GM19452 (cell line): ENCODE measurements around the gene CD247.
"Not testable (repeated sequence)": the region's sequence is repeated elsewhere in the genome, so short reads cannot be mapped to it uniquely, and the experiment has no call there.

Experiments
- ATAC-seq: cut with Tn5 transposase; IDR thresholded peaks from one replicate; pipeline ENCODE4 v1.9.1; 2021; ENCODE audit not compliant: unreplicated experiment

CD247 gene

GRCh38 chr1:167518331-167518700 is at the start of gene CD247:
CD247 (minus strand) TSS chr1:167518529; CDS start chr1:167518465, 64 bp downstream.
- ATAC-seq = no peak

GRCh38 chr1:167567663-167568062 is 49.3 kb upstream of the CD247 start:
- ATAC-seq = no peak

- no peak for ATAC-seq
Observed at GRCh38 chr1:167566766-167567165, 48.4 kb upstream of the CD247 start.

- ATAC-seq = no peak
Observed at GRCh38 chr1:167565922-167566321, 47.6 kb upstream of the CD247 start.

GRCh38 chr1:167564612-167565270 is 46.4 kb upstream of the CD247 start:
- ATAC-seq = no peak

- ATAC-seq = no peak
Observed at GRCh38 chr1:167563579-167564246, 45.4 kb upstream of the CD247 start.

GRCh38 chr1:167562702-167563101 is 44.4 kb upstream of the CD247 start:
- no peak for ATAC-seq

GRCh38 chr1:167561753-167562152 is 43.4 kb upstream of the CD247 start:
- no peak for ATAC-seq

GRCh38 chr1:167555971-167556714 is 37.8 kb upstream of the CD247 start:
- ATAC-seq = no peak

GRCh38 chr1:167555072-167555471 is 36.7 kb upstream of the CD247 start:
- not testable (repeated sequence) for ATAC-seq

- peak; percentile 13 for ATAC-seq
Observed at GRCh38 chr1:167554028-167554779, 35.9 kb upstream of the CD247 start.

GRCh38 chr1:167553136-167554027 is 35.1 kb upstream of the CD247 start, which contains the start of gene CREG1:
CREG1 (minus strand) TSS chr1:167553762.
- ATAC-seq = peak; percentile 98

- no peak for ATAC-seq
Observed at GRCh38 chr1:167551362-167551761, 33.0 kb upstream of the CD247 start.

GRCh38 chr1:167548059-167548932 is 30.0 kb upstream of the CD247 start:
- no peak for ATAC-seq

- ATAC-seq = no peak
Observed at GRCh38 chr1:167546935-167547334, 28.6 kb upstream of the CD247 start.

- no peak for ATAC-seq
Observed at GRCh38 chr1:167545349-167545748, 27.0 kb upstream of the CD247 start.

GRCh38 chr1:167544447-167545093 is 26.2 kb upstream of the CD247 start:
- no peak for ATAC-seq

GRCh38 chr1:167543199-167543990 is 25.1 kb upstream of the CD247 start:
- no peak for ATAC-seq
